Gastrocnemius medialis (tissue), 4 donors: ENCODE results near the gene KIAA0408.

Experiments
- POLR2A ChIP-seq, 2 donors: fragments of 450-650 bp; IDR thresholded peaks; one replicate each; pipeline ENCODE4 v1.6.1; 2017; ENCODE audit warnings: antibody characterized with exemption in 2 of 2, mild to moderate bottlenecking in 2 of 2, moderate library complexity in 2 of 2
- TF ChIP-seq, protein P1 (sequence below), 5 experiments: fragments of 450-650 bp in 3 of 5; fragments of 200-600 bp in 2 of 5; sonication (generic) in 2 of 5; IDR thresholded peaks in 4 of 5; conservative IDR thresholded peaks in 1 of 5; 1 replicate in 4 of 5; 2 replicates in 1 of 5; pipeline ENCODE4 v1.5.1; 2016 to 2019; ENCODE audit warnings: antibody characterized with exemption in 5 of 5, mild to moderate bottlenecking in 3 of 5, moderate library complexity in 3 of 5

DNA sequence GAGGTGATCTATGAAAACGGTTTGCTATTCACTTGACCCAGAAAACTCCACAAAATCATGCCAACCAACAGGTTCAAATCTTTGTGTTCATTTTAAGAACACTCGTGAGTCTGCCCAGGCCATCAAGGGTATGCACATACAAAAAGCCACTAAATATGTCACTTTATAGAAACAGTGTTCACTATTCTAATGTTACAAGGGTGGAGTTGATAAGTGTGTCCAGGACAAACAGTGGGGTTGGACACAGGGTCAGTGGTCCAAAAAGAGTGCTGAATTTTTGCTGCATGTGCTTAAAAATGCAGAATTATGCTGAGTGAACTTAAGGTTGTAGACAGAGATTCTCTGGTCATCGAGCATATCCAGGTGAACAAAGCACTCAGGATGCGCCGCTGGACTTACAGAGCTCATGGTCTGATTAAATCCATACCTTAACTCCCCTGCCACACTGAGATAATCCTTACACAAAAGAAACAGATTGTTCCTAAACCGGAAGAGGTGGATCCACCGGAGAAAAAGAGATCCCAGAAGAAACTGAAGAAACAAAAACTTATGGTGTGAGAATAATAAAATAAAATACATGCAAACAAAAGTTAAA lies 23.5 kb downstream of the KIAA0408 start:
- TF ChIP-seq, protein P1, sequence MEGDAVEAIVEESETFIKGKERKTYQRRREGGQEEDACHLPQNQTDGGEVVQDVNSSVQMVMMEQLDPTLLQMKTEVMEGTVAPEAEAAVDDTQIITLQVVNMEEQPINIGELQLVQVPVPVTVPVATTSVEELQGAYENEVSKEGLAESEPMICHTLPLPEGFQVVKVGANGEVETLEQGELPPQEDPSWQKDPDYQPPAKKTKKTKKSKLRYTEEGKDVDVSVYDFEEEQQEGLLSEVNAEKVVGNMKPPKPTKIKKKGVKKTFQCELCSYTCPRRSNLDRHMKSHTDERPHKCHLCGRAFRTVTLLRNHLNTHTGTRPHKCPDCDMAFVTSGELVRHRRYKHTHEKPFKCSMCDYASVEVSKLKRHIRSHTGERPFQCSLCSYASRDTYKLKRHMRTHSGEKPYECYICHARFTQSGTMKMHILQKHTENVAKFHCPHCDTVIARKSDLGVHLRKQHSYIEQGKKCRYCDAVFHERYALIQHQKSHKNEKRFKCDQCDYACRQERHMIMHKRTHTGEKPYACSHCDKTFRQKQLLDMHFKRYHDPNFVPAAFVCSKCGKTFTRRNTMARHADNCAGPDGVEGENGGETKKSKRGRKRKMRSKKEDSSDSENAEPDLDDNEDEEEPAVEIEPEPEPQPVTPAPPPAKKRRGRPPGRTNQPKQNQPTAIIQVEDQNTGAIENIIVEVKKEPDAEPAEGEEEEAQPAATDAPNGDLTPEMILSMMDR (IDR thresholded peaks at IDR 0.05 in 4 of 5, conservative IDR thresholded peaks at IDR 0.05 in 1 of 5), result no peak
- TF ChIP-seq POLR2A (IDR thresholded peaks at IDR 0.05), result no peak
